NT2/D1 (cell line): ENCODE results near the gene TPO.

Experiments
- DNase-seq: peaks from one replicate; pipeline ENCODE4 v3.0.0-alpha.2; 2011; ENCODE audit warnings: low read depth, low spot score
- H3K27me3 ChIP-seq: 2 replicates; pipeline ENCODE4 v1.6.0; 2011; ENCODE audit warnings: mild to moderate bottlenecking; ENCODE audit not compliant: insufficient read length, insufficient read depth
- H3K36me3 ChIP-seq: 2 replicates; pipeline ENCODE4 v1.6.1; 2011; ENCODE audit warnings: mild to moderate bottlenecking, low read length, mixed read lengths; ENCODE audit not compliant: insufficient read depth, insufficient read length
- H3K4me1 ChIP-seq: 2 replicates; pipeline ENCODE4 v1.5.1; 2011; ENCODE audit not compliant: insufficient read depth, insufficient read length
- H3K4me3 ChIP-seq: 2 replicates; pipeline ENCODE4 v1.5.1; 2011; ENCODE audit warnings: low read depth; ENCODE audit not compliant: insufficient read length
- H3K9ac ChIP-seq: 2 replicates; pipeline ENCODE4 v1.6.0; 2011; ENCODE audit warnings: low read depth; ENCODE audit not compliant: insufficient read length
- H3K9me3 ChIP-seq: 2 replicates; pipeline ENCODE4 v1.5.1; 2011; ENCODE audit warnings: mild to moderate bottlenecking, low read length; ENCODE audit not compliant: insufficient read depth
- SUZ12 ChIP-seq: IDR thresholded peaks from 2 replicates; pipeline ENCODE4 v1.6.1; 2011; ENCODE audit not compliant: insufficient read length, insufficient read depth; ENCODE audit errors: extremely low read depth
- YY1 ChIP-seq: IDR thresholded peaks from 2 replicates; pipeline ENCODE4 v1.6.1; 2011; ENCODE audit not compliant: insufficient read length, insufficient read depth
- ZNF274 ChIP-seq: IDR thresholded peaks from 2 replicates; pipeline ENCODE4 v1.6.1; 2011; ENCODE audit warnings: mild to moderate bottlenecking, low read depth, low read length

TPO gene

DNA sequence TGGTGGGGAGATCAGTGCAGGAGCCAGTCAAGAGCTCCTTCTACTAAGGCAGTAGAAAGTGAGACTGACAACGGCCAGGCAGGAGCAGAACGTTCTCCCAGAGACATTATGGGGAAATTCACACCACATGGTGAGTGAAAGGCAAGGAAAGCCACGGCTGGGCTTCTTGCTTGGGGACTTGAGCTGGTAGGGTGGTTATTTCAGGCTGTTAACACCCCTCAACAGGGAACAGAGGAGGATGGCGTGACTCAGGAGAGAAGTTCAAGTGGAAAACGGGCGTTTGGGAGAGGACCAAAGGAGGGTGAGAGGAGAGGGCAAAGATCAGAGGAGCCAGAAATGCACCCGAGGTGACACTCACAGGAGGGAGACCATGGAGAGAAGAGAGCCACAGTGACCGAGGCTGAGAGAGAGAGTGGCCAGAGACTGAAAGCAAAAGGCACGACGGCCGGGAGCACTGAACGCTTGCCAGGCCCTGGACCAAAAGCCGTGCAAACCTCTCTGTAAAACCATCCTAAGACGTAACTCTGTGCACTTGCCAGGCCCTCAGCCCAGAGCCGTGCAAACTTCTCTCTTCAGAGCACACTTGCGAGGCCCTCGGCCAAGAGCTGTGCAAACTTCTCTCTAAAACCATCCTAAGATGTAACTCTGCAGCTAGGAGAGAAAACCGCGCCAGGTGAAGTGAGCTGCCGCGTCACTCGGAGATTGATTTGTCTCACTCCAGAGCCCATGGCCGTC is 7.7 kb downstream of the TPO start:
- Histone ChIP-seq H3K9me3 (no peaks in the 10 kb centered on the region), H3K36me3 (no peaks in the 10 kb centered on the region), H3K27me3 (no peaks in the 10 kb centered on the region), H3K4me3 (no peak overlapping the region), H3K9ac (no peak overlapping the region), H3K4me1 (no peaks in the 10 kb centered on the region)
- TF ChIP-seq SUZ12 (no peak), ZNF274 (no peak), YY1 (no peak)
- DNase-seq = no peak

DNA sequence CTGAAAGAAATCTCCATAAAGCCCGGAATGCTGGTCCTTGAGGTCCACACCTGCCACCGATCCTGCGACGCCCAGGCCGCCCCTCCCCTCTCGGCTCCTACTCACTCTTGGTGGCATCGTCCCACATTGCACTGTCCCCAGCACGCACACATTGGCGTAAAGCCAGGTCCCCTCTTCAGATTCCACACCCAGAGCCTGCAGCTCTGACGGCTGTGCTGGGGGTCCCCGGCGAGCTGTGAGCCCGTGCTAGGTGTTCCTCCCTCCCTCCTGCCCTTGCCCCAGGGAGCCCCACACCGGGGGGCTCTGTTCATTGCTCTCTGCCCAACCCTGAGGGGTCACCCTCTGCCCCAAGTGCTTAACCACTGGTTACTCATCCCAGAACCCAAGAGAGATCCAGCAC is 8.5 kb downstream of the TPO start:
- no peaks in the 10 kb centered on the region for H3K27me3 ChIP-seq
- no peak overlapping the region for H3K4me3 ChIP-seq
- H3K4me1 ChIP-seq = no peaks in the 10 kb centered on the region
- H3K9ac ChIP-seq = no peak overlapping the region
- no peaks in the 10 kb centered on the region for H3K9me3 ChIP-seq
- no peaks in the 10 kb centered on the region for H3K36me3 ChIP-seq
- TF ChIP-seq YY1 (no peak), SUZ12 (no peak), ZNF274 (no peak)
- DNase-seq = no peak

DNA sequence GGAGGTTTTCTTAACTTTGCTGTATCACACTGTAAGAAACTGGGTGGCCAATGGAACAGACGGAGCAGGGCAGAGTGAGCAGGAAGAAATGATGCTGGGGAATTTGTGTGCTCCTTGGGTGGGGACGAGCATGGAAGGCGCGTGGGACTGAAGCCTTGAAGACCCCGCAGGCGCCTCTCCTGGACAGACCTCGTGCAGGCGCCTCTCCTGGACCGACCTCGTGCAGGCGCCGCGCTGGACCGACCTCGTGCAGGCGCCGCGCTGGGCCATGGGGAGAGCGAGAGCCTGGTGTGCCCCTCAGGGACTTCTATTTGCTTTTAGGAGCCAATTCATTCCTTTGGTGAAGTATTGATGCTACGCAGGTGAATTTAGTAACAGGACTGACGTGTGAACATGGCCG is 8.9 kb downstream of the TPO start:
- Histone ChIP-seq H3K9me3 (no peaks in the 10 kb centered on the region), H3K36me3 (no peaks in the 10 kb centered on the region), H3K4me3 (no peak overlapping the region), H3K27me3 (no peaks in the 10 kb centered on the region), H3K4me1 (no peaks in the 10 kb centered on the region), H3K9ac (no peak overlapping the region)
- DNase-seq = no peak
- TF ChIP-seq YY1 (no peak), ZNF274 (no peak), SUZ12 (no peak)

DNA sequence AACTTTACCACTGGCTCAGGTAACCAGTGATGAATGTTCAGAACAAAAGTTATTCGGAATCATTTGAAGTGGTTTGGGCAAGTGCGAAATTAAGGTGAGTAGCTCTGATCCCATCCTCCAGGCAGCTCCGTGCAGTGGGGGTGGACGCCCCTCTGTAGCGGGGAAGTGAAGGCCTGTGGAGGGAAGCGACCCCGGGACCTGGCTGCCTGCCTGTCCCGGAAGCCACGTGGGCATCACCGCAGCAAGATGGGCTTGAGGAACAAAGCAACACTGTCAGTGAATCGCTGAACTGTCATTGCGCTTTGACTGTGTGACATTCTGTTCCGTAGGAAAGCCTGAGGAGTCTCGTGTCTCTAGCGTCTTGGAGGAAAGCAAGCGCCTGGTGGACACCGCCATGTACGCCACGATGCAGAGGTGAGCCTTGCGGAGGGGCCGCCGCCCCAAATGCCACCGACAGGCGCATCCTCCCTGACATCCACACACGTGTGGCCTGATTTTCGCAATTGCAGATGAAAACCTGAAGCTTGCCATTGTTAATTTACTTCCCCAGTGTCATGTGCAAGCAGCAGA is 9.5 kb downstream of the TPO start:
- no peak for TF ChIP-seq YY1
- TF ChIP-seq SUZ12 = no peak
- TF ChIP-seq ZNF274 = no peak
- no peaks in the 10 kb centered on the region for H3K4me1 ChIP-seq
- H3K9ac ChIP-seq = no peak overlapping the region
- no peak overlapping the region for H3K4me3 ChIP-seq
- H3K27me3 ChIP-seq = no peaks in the 10 kb centered on the region
- no peak for DNase-seq
- H3K9me3 ChIP-seq = no peaks in the 10 kb centered on the region
- H3K36me3 ChIP-seq = no peaks in the 10 kb centered on the region

DNA sequence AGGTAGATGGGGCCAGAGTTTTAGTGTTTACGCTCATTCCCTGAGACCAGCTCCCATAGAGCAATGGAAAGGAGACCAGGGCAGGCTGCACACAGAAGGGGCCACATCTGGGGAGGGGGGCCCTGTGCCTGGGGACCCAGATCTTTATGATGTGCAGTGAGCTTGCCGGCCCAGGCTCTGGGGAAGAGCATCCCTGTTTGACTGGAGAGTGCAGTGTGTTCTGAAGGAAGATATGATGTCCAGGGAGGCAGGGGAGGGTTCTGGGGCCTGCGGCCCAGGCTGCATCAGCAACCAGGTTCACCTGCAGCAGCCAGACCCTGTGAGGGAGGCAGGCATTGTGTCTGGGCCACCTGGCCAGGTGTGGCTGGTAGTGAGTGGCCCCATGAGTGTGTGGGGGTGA is 13.8 kb downstream of the TPO start:
- Histone ChIP-seq H3K27me3 (no peaks in the 10 kb centered on the region), H3K4me3 (no peak overlapping the region), H3K4me1 (no peaks in the 10 kb centered on the region), H3K36me3 (no peaks in the 10 kb centered on the region), H3K9ac (no peak overlapping the region), H3K9me3 (no peaks in the 10 kb centered on the region)
- no peak for DNase-seq
- TF ChIP-seq ZNF274 (no peak), YY1 (no peak), SUZ12 (no peak)

DNA sequence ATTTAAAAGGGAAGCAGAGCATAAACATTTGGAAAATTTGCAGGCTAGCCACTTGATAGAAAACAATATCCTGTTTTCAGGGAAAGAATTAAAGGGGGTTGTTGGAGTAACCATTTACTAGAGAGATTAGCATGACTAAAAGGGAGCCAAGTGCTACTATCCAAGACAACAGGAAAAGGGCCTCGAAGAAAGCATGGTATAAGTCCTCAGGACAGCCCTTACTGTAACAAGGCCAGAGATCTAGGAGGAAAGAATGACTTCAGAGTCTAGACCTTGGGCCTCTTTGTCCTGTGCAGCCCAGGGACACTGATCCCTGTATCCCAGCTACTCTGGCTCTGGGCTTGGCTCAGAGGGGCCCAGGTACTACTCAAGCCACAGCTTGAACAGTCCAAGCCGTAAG is 16.6 kb downstream of the TPO start:
- Histone ChIP-seq H3K9me3 (no peaks in the 10 kb centered on the region), H3K36me3 (no peaks in the 10 kb centered on the region), H3K4me1 (no peaks in the 10 kb centered on the region), H3K4me3 (no peak overlapping the region), H3K9ac (no peak overlapping the region), H3K27me3 (no peaks in the 10 kb centered on the region)
- DNase-seq = peak; percentile 51
- no peak for TF ChIP-seq SUZ12
- TF ChIP-seq YY1 = no peak
- TF ChIP-seq ZNF274 = no peak

DNA sequence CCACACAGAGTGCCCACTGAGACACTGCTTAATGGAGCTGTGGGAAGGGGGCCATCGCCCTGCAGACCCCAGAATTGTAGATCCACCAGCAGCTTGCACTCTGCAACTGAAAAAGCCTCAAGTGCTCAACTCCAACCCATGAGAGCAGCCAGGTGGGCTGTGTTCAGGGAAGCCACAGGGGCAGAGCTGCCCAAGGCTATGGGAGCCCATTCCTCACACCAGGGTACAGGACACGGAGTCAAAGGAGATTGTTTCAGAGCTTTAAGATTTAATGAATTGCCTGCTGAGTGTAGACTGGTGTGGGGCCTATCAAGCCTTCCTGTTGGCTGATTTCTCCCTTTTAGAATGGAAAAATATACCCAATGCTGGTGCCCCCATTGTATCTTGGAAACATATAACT is 17.2 kb downstream of the TPO start:
- TF ChIP-seq SUZ12 = no peak
- TF ChIP-seq YY1 = no peak
- TF ChIP-seq ZNF274 = no peak
- no peaks in the 10 kb centered on the region for H3K36me3 ChIP-seq
- no peaks in the 10 kb centered on the region for H3K4me1 ChIP-seq
- no peak overlapping the region for H3K9ac ChIP-seq
- H3K4me3 ChIP-seq = no peak overlapping the region
- DNase-seq = no peak
- H3K27me3 ChIP-seq = no peaks in the 10 kb centered on the region
- no peaks in the 10 kb centered on the region for H3K9me3 ChIP-seq
